NCI-H1436 treated with DMSO at 0.1 percent for 48 hours (cell line): Measurements from ENCODE around the gene LARGE1.
A peak's percentile ranks its signal among the peaks of the same experiment; 100 is the strongest.

Source experiments
- DNase-seq: peaks from one replicate; lab custom pipeline; 2025; lab: John Stamatoyannopoulos, UW

LARGE1 gene

DNA sequence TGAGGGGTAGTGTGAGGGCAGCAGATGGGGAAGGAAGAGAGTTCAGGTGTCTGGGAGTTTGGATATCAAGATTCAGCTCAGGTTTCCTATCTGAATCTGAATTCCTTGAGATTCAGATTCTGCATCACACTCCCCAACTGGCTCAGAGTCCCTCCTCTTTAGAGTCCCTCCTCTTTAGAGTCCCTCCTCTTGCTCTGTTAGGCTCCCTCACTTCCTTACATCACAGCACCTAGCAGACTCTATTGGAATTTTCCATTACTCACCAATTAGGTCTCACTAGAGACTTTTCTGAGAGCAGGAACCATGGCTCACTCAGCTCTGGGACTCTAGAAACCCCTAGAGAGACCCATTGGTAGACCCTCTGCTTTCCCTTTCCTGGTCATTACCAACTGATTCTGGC, 558.7 kb downstream of the LARGE1 start:
- DNase-seq, result no peak

- DNase-seq, result peak; percentile 35
Measured at GRCh38 chr22:33357981-33358399, 562.3 kb downstream of the LARGE1 start.

- DNase-seq, result no peak
Measured at GRCh38 chr22:33354928-33355327, 565.3 kb downstream of the LARGE1 start.

DNA sequence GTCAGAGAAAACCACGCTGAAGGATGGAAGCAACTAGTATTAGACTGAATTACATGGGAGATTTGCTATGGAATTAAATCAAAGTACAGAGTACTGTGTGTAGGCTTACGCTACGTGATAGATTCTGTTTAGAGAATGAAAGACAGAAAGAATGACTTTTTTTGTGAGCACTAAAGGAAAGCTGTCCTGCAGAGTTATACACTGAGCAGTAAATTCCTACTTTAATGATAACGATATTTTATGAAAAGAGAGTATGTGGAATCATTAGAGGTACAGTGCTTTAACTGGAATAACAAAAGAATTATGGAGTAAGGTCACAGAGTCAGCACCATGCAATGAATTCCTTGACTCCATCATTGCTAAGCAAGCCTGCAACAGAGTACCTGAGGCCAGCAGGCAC, 566.8 kb downstream of the LARGE1 start:
- DNase-seq, result no peak

- no peak for DNase-seq
Measured at GRCh38 chr22:33352768-33353167, 567.5 kb downstream of the LARGE1 start.

DNA sequence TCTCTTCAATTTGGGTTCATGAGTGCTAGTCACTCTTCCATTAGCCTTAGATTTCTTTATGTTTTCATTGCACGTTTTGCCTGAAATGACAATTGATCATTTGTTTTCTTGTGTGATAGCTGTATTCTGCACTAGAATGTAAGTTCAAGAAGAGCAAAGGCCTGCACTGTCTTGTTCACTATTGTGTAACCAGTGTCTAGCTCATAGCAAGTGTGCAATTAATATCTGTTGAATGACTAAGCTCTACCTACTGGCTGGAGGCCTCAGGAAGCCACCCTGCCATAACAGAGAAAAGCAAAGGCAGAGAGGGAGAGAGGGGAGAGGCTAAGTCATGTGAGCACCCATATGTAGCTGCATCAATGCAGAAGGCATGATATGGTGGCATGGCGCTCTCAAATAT, 569.3 kb downstream of the LARGE1 start:
- DNase-seq, result no peak

- no peak for DNase-seq
Measured at GRCh38 chr22:33350491-33350890, 569.8 kb downstream of the LARGE1 start.

- no peak for DNase-seq
Measured at GRCh38 chr22:33347002-33347401, 573.3 kb downstream of the LARGE1 start.

GRCh38 chr22:33341611-33342010, 578.7 kb downstream of the LARGE1 start:
- no peak for DNase-seq

DNA sequence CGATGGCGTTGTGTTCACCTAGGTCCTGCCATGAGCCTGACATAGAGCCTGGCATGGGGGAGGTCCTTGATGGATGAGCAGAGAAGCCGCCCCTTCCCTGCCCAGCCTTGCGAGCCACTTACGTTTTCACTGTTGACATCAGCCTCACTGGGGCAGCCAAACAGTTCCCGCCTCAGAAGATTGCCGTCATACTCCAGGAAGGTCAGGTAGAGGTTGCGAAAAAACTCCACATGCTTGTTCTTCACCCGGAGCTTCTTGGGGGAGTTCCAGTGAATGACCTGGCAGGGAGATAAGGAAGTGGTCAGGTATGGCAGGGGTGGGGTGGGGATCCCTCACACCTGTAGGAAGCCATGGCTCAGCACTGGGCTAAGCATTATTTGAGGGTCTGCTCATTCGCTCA, 582.8 kb downstream of the LARGE1 start:
- no peak for DNase-seq

DNA sequence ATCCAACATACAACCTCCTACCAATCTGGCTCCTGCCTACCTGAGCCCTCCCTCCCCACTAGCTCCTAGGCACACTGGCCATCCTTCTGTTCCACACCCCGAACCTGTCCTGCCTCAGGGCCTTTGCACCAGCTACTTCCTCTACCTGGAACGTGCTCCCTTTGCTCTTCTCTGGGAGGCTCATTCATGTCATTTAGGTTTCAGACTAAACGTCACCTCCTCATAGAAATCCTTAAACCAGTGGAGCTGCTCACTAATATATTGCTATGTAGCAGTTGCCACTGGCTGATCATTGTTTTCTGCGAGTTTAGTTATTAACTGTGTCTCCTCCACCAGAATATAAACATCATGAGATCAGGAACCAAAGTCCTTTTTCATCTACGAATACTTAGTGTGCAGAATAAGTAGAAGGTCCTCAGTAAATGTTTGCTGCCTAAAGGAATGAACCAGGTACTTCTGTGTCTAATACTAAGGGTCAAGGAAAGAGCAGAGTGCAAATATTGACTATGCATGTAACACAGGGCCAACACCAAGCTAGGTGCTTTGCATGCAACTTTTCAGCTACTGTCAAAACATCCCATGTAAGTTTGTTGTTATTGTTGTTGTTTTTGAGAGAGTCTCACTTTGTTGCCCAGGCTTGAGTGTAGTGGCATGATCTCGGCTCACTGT, 584.5 kb downstream of the LARGE1 start:
- no peak for DNase-seq

DNA sequence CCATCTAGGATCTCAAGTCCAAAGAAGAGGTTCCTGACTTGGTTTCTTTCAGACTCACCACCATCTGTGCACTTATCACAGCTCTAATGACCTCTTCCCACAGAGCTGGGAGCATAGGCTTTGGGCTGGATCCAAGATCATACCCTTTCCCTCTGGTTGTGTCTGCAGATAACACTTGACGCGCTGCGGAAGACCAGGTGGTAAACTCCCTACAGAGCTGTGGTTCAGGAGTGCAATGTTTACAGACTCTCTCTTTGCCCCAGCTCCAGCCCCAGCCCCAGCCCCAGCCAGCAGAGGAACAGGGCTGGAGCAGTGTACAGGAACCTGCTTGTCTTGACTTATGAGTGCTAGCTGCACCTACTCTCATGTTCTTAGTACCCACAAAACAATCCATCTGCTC, 587.7 kb downstream of the LARGE1 start:
- DNase-seq, result no peak

DNA sequence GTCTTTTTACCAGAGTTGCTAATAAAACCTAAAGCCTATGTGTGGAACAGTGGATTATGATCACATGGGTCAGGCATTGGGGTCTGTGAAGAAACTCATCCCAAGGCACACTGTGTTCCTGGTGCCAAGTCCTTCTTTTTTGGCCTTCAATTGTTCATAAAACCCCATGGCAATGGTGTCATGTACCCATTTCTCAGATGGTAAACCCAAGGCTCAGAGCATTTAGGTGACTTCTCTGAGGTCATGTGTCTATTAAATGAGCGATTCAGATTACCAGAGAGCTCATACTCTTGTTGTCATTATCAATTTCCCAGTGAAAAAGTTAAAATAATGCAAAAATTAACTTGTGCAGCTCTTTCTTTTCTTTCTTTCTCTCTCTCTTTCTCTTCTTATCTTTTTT, 589.3 kb downstream of the LARGE1 start:
- no peak for DNase-seq

DNA sequence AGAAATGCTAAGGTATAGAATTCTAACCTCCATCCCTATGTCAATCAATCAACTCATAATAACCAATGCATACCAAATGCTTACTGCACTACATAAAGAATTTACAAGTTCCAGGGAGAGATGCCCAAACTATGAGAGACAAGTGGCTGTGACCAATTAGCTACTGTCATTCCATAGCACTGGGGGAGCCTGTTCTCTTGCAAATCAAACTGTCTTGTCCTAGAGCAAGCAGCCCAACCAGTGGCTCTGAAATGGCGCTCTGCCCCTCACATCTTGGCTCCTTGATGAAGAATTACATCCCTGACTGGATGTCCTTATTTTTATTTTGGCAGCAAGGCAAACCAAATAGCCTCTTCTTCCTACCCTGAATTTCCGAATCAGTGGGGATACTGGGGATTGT, 589.7 kb downstream of the LARGE1 start:
- DNase-seq, result no peak

- no peak for DNase-seq
Measured at GRCh38 chr22:33329398-33329797, 590.9 kb downstream of the LARGE1 start.

GRCh38 chr22:33328789-33329296, 591.4 kb downstream of the LARGE1 start:
- DNase-seq, result no peak

DNA sequence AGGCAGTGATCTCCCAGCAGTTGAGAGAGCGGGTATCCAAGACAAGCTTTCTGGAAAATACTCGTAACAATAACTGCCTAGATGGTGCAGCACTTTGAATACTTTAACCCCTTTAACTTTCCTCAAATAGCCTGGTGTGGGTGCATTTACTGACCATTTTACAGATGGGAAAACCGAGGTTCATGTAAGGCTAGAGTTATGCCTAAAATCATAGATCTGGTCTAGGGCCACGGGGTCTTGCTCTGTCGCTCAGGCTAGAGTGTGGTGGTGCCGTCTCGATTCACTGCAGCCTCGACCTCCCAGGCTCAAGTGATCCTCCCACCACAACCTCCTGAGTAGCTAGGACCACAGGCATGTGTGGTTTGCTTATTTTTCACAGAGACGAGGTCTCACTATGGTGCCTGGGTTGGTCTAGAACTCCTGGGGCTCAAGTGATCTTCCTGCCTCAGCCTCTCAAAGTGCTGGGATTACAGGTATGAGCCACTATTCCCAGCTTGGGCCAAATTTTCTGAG, 592.9 kb downstream of the LARGE1 start:
- no peak for DNase-seq

DNA sequence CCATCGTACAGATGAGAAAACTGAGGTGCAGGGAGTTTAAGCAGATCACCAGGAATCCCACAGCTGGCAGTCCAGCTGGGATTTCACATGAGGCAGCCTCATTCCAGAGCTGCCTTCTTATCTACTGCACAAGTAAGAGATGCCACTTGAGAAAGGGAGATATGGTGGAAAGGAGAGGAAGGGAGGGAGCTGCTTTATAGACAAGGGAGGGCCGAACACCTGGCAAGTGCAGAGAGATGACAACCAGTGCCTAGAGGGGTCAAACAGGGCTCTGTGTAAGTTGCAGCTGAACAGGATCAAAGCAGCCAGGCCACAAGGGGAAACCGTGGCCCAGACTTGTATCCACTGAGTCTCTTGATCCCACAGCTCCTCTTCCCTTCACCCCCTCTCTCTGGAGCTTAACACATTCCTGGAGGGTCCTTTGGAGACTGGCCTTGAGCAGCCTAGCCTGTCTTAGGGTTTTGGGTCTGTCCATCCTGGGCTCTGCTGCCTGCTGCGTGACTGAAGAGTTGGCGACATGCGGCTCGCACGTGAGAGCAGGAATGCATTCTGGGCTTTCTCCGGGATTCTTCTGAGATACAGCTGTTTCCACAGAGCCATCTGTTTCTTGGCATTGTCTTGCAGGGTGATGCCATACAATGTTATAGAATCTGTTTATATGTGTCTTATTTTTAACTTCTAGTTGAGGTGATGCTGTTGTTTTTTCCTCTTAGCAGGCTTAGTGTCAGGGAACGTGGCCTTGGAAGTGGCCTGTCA, 593.6 kb downstream of the LARGE1 start:
- DNase-seq, result no peak

DNA sequence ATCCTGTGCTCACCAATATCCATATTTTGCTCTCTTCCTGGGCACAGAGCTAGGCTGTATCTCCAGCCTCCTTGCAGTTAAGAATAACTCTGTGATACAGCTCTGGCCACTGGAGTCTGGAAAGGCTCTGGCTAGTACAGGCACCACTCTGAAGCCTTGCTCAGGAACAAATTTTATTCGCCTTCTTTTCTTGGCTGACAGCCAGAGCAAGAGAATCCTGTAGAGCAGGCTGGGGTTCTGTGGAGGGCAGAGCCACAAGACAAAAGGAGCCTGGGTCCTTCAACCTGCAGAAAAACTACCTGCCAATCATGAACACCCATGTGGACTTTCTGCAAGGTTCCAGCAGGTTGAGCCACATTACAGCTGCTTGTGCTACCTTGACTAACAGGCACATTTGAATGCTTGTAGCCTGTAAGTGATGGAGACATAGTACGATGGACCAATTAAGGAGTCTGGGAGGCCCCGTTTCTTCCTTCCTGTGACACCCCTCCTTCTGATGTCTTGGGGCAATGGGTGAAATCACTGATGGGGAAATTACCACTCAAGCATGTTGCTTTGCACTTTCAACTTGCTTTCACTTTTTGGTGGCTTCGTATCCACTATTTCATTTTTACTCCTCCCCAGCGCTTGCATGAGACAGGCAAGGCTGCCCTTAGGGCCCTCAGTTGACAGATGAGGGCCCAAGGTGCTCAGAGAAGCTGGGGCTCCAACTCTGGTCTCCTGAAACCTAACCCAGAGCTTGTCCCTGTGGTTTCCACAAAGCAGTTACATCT, 594.9 kb downstream of the LARGE1 start:
- no peak for DNase-seq

- no peak for DNase-seq
Measured at GRCh38 chr22:33324228-33324627, 596.0 kb downstream of the LARGE1 start.

GRCh38 chr22:33321466-33321865, 598.8 kb downstream of the LARGE1 start:
- no peak for DNase-seq

- no peak for DNase-seq
Measured at GRCh38 chr22:33315954-33316353, 604.3 kb downstream of the LARGE1 start.

- no peak for DNase-seq
Measured at GRCh38 chr22:33315117-33315516, 605.2 kb downstream of the LARGE1 start.
